GM18526 (cell line): ENCODE data around the gene AVL9.

ENCODE experiments used
- POLR2A ChIP-seq: IDR thresholded peaks from 3 replicates; pipeline ENCODE4 v1.6.1; 2011; ENCODE audit not compliant: insufficient read length; ENCODE audit errors: extremely low read depth

AVL9 gene

DNA sequence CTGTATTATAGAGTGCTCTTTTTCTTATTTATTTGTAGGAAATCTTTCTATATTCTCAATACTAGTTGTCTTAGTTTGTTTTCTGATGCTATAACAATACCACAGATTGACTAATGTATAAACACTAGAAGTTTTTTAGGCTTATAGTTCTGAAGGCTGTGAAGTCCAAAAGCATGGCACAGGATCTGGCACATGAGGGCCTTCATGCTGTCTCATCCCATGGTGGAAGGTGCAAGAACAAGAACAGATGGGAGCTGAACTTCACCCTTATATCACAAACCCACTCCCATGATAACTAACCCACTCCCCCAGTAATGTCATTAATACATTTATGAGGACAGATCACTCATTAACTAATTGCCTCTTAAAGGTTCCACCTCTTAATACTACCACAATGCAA, 109.7 kb downstream of the AVL9 start:
- TF ChIP-seq POLR2A, result no peak

DNA sequence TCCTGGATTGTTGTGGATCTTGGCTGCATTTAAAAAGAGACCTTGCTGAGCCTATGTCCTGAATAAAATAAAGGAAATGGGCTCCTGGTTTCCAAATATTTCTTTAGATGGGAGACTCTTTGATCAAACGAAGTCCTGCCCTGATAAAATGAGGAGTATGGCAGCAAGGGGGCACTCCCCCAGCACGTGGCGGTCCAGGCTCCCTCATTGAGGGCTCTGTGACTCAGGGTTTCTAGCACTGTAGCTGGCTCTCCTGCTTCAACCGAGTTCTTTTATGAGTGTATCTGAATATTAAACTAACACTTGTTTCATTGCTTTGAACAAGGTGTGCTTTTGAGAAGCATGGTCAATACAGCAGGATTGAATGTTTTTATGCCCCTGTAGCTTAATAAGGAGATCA, 114.2 kb downstream of the AVL9 start:
- TF ChIP-seq POLR2A, result no peak

DNA sequence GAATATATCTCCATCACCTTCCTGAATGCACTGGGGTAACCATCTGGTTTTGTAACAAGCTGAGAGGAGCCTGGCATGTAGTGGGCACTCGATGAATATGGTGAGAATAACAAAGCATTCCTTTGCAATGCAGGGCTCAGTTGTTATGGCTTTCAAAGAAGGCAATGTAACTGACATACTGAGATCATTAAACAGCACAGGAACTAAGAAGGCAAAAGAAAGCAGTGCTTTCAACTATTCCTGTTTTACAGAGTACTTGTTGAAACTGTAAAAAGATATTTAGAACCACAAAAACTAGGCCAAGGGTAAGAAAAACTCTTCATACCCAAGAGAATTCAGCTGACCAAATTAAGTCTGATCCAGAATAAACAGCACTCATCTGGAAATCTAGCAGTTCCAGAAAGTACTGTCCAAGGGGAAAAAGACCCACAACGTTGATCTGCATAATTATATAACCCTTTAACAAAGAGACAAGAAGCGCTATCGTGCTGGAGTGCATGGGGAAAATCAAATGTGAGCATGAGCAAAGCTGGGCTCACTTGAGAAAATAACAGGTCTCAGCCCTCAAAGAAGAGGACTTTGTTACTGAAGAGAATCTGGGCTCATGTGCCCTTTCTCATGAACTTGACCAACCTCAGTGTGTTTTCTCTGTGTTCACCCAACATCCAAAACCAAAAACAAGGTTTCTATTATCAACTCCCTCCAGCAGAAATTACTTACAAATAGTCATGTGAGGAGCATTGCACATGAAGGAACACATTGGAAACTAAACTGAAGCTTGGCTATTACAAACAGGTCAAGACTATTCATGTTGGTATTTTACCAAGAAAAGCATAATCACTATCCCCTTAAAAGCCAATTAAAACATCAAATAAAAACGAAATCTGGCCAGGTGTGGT, 116.2 kb downstream of the AVL9 start:
- TF ChIP-seq POLR2A, result no peak

DNA sequence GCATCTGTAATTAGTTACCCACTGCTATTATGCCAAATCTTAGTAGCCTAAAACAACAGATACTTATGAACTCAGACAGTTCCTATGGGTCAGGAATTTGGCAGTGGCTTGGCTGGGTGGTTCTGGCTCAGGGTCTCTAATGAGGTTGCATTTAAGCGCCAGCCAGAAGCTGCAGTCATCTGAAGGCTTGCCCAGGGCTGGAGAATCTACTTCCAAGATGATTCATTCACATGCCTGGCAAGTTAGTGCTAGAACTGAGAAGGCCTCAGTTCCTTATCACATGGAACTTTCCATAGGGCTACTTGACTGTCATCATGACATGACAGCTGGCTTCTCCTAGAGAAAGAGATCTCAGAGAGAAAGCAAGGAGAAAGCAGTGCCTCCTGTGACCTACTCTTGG, 121.3 kb downstream of the AVL9 start:
- TF ChIP-seq POLR2A, result no peak

DNA sequence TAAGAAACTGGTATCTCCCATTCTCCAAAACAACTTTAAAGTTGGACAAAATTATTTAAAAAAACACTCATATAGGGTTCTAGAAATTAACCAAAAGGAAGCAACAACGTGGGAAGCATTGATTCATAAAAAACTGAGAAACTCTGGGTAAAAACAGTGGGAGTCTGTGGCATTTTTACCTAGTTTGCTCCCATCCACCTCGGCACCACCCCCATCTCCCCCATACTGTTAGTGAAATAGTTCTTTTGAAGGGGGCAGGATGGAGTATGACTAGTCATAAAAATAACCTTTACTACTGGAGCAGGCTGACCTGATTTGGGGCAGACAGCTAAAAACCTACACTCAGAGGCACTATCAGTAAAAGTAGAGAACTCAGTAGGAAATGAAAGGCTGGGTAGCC, 123.2 kb downstream of the AVL9 start:
- TF ChIP-seq POLR2A, result no peak

DNA sequence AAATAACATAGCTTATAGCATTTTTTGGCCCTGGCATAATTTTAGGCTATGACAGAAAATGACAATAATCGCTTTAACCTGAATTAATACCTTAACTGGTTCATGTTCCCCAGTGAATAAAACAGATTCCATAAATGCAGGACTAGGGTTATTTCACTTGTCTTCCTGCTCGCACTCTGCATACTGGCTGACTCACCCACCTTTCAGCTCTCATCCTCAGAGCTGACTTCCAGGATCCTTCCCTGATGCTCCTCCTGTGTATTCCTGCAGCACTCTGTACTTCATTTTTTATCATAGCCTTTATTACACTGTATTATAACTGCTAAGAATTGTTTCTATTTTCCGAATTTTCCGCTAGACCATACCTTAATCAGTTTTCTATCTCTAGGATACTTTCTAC, 123.7 kb downstream of the AVL9 start:
- no peak for TF ChIP-seq POLR2A

DNA sequence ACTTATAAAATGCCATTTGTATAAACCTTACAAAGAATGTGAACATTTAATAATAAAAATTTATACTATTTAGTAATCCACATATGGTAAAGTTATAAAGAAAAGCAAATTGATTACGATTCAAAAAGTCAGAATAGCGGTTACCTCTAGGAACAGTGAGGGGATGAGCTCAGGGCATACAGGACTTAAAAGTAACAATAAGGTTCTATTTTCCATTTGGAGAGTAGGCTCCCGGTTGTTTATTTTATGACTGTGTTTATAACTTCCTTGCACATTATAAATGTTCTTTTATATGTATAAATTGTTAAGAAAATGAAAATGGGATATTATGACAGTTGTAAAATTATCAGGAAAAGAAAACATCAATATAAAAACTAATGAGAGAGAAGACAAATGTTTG, 135.7 kb downstream of the AVL9 start:
- no peak for TF ChIP-seq POLR2A
